GM18498 (cell line): ENCODE results near the gene SLC35F1.
A peak's percentile ranks its signal among the peaks of the same experiment; 100 is the strongest.
"Not testable (repeated sequence)": the region's sequence is repeated elsewhere in the genome, so short reads cannot be mapped to it uniquely, and the experiment has no call there.

Experiments used
- ATAC-seq: cut with Tn5 transposase; IDR thresholded peaks from one replicate; pipeline ENCODE4 v1.9.1; 2021; ENCODE audit warnings: mild to moderate bottlenecking, moderate library complexity; ENCODE audit not compliant: unreplicated experiment

Gene SLC35F1

GRCh38 chr6:117906958-117907600, at the start of gene SLC35F1:
TSS of gene SLC35F1 (plus strand) at chr6:117907264.
- ATAC-seq: peak; percentile 74

- not testable (repeated sequence) for ATAC-seq
These were observed 48.5 kb upstream of the SLC35F1 start for GRCh38 chr6:117858601-117859000.

GRCh38 chr6:117861545-117861944, 45.5 kb upstream of the SLC35F1 start:
- ATAC-seq: no peak

GRCh38 chr6:117866561-117866960, 40.5 kb upstream of the SLC35F1 start:
- ATAC-seq: no peak

GRCh38 chr6:117870486-117871242, 36.4 kb upstream of the SLC35F1 start:
- ATAC-seq: peak; percentile 91

GRCh38 chr6:117880824-117881223, 26.2 kb upstream of the SLC35F1 start:
- ATAC-seq: no peak

GRCh38 chr6:117890172-117890571, 16.9 kb upstream of the SLC35F1 start:
- no peak for ATAC-seq

GRCh38 chr6:117906507-117906957, 532 bp upstream of the SLC35F1 start:
- peak; percentile 35 for ATAC-seq

- peak; percentile 25 for ATAC-seq
These were observed 659 bp downstream of the SLC35F1 start for GRCh38 chr6:117907601-117908245.

GRCh38 chr6:117908246-117909068, 1.4 kb downstream of the SLC35F1 start:
- no peak for ATAC-seq

GRCh38 chr6:117909638-117910037, 2.6 kb downstream of the SLC35F1 start:
- no peak for ATAC-seq

- ATAC-seq: no peak
These were observed 3.5 kb downstream of the SLC35F1 start for GRCh38 chr6:117910549-117910948.

- ATAC-seq: no peak
These were observed 4.1 kb downstream of the SLC35F1 start for GRCh38 chr6:117911150-117911549.

GRCh38 chr6:117911660-117912059, 4.6 kb downstream of the SLC35F1 start:
- no peak for ATAC-seq

- no peak for ATAC-seq
These were observed 8.8 kb downstream of the SLC35F1 start for GRCh38 chr6:117915846-117916245.

GRCh38 chr6:117916483-117916882, 9.4 kb downstream of the SLC35F1 start:
- no peak for ATAC-seq

- ATAC-seq: no peak
These were observed 10.1 kb downstream of the SLC35F1 start for GRCh38 chr6:117917176-117917575.

- no peak for ATAC-seq
These were observed 11.4 kb downstream of the SLC35F1 start for GRCh38 chr6:117918454-117918853.

- ATAC-seq: no peak
These were observed 12.2 kb downstream of the SLC35F1 start for GRCh38 chr6:117919275-117919674.

GRCh38 chr6:117919775-117920729, 13.0 kb downstream of the SLC35F1 start:
- ATAC-seq: no peak
